NCI-H2107 treated with DMSO at 0.1 percent for 48 hours (cell line): ENCODE data around the gene JAGN1.
"Not testable (repeated sequence)": the region's sequence is repeated elsewhere in the genome, so short reads cannot be mapped to it uniquely, and the experiment has no call there.

Experiments used
- DNase-seq: peaks from one replicate; lab custom pipeline; 2025; ENCODE audit not compliant: unreplicated experiment; lab: John Stamatoyannopoulos, UW

The JAGN1 gene

DNA sequence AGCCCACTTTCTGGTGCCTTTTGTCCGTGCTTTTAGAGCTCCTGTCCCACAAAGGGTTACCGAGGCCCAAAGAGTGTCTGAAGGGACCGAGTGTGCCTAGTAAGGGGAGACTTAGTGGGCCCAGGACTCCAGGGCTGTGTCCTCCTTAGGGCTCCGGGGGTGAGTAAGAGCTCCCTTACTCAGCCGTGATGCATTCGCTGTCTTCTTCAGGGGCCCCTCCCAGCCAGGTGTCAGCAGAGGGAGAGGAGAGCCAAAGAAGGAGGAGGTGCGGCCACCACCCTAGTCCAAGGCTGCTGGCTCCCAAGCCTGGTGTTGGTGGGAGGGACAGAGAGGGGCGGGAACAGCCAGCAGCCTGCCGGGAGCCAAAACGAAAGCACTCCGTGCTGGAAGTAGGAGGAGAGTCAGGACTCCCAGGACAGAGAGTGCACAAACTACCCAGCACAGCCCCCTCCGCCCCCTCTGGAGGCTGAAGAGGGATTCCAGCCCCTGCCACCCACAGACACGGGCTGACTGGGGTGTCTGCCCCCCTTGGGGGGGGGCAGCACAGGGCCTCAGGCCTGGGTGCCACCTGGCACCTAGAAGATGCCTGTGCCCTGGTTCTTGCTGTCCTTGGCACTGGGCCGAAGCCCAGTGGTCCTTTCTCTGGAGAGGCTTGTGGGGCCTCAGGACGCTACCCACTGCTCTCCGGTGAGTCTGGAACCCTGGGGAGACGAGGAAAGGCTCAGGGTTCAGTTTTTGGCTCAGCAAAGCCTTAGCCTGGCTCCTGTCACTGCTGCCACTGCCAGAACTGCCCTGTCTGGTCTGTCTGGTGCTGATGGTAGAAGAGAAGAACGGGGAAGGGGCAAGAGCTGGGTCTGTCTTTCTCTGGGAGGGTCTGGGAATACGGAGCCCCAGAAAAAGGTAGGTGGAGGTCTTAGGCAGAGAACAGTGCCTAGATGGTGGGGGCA, 26.6 kb downstream of the JAGN1 start, which contains the start of gene IL17RC:
TSS of gene IL17RC (plus strand) at position 365 of the 947 bp plus-strand sequence. CDS start at position 583, 218 bp downstream.
- DNase-seq = peak; percentile 38

DNA sequence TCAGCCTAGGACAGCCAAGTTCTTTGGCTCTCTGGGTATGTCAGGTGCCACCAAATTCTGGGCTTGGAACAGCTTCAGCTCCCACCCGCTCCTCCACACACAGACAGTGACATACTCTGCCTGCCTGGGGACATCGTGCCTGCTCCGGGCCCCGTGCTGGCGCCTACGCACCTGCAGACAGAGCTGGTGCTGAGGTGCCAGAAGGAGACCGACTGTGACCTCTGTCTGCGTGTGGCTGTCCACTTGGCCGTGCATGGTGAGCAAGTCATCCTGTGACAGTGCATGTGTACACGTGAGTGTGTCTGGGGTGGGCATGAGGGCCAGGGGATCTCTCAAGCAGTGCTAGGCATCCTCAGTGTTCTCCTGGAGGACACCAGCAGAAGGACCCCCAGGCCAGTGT, 27.4 kb downstream of the JAGN1 start:
- no peak for DNase-seq

DNA sequence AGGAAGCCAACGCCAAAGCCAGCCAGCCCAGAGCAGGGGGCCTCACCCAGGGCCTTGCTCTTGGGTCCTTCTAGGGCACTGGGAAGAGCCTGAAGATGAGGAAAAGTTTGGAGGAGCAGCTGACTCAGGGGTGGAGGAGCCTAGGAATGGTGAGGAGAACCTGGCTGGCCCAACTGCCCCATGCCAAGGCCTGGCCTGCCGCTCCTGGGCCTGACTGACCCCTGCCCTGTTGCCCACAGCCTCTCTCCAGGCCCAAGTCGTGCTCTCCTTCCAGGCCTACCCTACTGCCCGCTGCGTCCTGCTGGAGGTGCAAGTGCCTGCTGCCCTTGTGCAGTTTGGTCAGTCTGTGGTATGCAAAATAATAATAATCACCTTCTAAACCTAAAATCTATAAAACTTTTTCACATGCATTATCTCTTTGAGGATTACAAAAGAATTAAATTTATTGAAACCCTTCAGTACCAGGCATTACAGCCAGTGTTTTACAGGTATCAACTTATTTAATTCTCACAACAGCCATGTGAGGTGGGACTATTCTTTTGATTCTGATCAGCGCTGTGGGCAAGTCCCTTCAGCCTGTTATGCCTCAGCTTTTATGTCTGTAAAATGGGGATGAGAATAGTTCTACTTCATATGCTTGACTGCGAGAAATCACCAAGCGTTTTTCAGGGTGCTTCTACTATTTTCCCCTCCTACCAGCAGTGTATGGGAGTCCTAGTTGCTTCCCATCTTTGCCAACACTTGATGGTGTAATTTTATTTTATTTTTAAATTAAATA, 28.0 kb downstream of the JAGN1 start:
- no peak for DNase-seq

DNA sequence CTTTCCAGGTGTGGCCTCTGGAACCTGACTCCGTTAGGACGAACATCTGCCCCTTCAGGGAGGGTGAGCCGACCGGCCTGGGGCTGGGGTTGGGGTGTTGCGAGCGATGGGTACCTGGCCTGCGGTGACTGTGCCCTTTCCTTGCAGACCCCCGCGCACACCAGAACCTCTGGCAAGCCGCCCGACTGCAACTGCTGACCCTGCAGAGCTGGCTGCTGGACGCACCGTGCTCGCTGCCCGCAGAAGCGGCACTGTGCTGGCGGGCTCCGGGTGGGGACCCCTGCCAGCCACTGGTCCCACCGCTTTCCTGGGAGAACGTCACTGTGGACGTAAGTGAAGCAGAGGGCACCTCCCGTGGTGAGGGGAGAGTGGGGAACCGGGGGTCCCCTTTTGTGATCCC, 37.7 kb downstream of the JAGN1 start:
- DNase-seq = no peak

DNA sequence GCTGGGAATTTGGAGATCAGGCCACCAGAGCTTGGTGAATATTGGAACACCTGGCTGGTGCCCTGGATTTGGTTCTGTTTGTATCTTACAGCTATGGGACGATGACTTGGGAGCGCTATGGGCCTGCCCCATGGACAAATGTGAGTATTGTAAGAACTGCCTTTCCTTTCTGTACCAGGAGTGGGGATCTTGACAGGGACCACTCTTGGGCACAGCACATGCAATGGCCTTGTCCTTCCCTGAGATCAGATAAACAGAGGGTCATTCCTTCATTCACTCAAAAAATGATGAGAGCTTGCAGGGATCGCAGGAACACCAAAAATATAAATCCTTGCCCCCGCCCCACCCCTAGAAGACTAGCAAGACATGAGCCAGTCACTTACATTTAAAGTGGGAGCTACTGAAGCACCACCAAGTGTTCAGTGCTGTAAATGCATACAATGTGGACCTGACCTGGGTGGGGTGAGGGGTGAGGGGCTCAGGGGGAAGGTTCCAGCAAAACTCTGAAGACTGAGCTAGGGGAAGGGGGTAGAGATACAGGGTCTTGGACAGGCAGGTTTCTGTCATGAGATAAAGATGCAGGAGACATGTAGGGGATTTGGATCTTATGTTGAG, 40.5 kb downstream of the JAGN1 start:
- DNase-seq = no peak

DNA sequence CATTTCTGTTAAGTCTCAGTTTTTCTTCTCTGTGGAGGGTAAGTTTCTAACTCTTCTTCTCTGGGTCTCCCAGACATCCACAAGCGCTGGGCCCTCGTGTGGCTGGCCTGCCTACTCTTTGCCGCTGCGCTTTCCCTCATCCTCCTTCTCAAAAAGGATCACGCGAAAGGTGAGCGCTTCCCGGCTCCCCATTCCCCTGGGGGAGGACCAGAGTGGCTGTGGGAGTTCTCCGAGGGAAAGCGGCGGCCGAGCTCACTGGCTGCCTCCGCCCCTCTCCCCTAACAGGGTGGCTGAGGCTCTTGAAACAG, 42.1 kb downstream of the JAGN1 start:
- no peak for DNase-seq

DNA sequence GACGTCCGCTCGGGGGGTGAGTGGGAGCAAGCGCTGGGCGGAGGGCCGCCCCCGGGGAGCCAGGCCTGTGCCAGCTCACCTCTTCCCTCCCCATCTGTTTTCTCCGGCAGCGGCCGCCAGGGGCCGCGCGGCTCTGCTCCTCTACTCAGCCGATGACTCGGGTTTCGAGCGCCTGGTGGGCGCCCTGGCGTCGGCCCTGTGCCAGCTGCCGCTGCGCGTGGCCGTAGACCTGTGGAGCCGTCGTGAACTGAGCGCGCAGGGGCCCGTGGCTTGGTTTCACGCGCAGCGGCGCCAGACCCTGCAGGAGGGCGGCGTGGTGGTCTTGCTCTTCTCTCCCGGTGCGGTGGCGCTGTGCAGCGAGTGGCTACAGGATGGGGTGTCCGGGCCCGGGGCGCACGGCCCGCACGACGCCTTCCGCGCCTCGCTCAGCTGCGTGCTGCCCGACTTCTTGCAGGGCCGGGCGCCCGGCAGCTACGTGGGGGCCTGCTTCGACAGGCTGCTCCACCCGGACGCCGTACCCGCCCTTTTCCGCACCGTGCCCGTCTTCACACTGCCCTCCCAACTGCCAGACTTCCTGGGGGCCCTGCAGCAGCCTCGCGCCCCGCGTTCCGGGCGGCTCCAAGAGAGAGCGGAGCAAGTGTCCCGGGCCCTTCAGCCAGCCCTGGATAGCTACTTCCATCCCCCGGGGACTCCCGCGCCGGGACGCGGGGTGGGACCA, 42.6 kb downstream of the JAGN1 start:
- peak; percentile 40 for DNase-seq

DNA sequence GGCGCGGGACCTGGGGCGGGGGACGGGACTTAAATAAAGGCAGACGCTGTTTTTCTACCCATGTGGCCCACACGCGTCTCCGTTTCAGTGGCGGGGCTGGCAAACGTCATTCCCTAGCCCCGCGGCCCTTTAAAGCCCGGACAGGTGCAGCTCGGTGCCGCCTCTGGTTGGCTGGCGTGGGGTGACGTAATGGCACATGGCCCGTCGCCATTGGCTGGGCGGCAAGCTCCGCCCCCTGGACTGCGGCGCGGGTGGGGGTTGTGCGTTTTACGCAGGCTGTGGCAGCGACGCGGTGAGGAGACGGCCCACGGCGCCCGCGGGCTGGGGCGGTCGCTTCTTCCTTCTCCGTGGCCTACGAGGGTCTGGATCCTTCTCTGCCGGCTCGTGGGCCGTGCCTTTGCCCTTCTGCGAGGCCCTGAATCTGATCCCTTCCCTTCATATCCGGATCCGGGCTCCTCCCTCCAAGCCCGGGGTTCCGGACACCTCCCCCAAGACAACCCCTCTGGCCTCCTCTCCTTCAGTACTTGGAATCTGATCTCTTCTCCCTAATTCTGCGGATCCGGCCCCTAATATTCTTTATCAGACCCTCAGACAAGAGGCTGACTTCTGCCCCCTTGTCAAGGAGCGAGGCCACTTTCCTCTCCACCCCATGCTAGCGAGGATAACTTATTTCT, 43.3 kb downstream of the JAGN1 start, which contains the start of gene CRELD1:
TSS of gene CRELD1 (plus strand) at position 274 of the 674 bp plus-strand sequence. CDS start 605 bp downstream, outside the sequence.
- DNase-seq = peak; percentile 72

DNA sequence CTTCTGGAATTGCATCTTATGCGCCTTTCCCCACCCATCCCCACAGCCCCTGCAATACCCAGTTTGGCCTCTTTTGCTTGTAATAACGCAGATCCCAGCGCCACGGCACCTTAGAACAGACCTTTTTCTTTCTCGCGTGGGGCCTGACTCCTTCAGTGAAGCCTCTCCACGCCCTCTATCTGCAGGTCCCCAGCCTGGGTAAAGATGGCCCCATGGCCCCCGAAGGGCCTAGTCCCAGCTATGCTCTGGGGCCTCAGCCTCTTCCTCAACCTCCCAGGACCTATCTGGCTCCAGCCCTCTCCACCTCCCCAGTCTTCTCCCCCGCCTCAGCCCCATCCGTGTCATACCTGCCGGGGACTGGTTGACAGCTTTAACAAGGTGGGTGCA, 43.8 kb downstream of the JAGN1 start:
- no peak for DNase-seq

DNA sequence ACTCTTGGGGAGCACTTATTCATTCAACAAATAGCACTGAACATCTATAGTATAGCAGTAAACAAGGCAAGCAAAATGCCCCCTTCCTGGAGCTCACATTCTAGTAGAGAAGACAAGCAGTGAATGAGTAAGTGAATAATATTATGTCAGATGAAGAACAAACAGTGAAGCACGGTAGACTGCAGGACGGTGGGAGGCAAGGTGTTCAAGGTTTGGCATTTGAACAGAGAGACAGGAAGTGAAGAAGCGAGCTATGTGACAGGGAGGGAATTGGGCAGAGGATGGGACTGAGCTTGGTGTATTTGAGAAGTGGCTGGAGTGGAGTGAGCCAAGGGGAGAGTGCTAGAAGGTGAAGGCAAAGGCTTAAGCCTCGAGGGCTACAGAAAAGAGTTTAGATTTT, 44.6 kb downstream of the JAGN1 start:
- no peak for DNase-seq

DNA sequence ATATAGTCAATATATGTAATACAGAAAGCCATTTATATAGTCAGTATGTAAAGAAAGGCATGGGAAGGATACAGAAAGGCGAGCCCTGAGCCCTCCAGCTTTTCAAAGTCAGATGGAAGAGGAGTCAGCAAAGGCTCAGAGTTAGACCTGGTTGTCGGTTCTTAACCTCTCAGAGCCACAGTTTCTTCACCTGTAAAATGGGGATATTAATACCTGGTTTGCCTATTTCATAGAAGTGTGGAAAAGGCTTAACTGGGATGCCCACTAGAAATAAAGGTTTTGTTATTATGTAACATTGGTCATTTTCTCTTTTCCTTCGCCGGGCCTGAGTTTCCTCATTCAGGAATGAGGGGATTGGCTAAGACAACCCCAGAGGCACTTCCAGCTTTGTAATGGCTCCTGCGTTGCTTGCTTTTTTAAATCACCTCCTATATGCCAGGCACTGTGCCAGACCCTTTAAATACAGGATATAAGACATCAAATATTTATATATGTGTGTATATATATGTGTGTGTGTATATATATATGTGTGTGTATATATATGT, 45.6 kb downstream of the JAGN1 start:
- no peak for DNase-seq

DNA sequence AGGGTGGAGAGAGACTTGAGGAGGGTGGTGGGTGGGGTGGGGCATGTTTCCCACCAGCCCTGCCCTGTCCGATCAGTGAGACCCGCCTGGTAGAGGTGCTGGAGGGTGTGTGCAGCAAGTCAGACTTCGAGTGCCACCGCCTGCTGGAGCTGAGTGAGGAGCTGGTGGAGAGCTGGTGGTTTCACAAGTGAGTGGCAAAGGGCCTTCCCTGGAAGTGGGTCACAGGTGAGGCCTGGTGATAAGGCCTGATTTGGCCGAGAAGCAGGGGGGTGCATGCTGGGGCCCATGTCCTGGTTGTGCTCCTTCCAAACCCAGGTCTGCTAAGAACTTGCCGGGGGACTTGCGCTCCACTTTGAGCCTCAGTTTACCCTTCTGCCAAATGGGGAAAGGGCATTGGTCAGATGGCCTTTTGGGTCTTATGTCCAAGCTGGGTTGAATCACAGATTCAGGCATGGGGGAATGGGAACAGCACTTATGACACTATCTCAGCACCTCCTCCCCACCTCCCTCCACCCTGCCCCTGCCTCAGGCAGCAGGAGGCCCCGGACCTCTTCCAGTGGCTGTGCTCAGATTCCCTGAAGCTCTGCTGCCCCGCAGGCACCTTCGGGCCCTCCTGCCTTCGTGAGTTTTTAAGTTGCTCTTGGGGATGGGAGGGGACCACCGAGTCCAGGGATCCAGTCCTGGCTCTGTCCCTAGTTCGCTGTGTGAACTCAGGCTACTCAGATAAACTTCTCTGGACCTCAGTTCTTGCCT, 47.3 kb downstream of the JAGN1 start:
- no peak for DNase-seq

DNA sequence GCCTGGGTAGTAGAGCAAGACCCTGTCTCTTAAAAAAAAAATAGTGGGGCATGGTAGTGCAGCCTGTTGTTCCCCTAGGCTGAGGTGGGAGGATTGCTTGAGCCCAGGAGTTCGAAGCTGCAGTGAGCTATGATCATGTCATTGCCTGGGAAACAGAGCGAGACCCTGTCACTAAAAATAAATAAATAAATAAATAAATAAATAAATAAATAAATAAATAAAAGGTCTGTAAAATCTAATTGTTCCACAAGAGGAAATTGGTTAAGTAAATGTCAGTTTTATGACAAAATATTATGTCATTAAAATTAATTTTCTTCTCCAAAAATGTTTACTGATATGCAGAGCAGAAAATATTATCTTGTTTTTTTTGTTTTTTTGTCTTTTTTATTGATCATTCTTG, 48.6 kb downstream of the JAGN1 start:
- DNase-seq = no peak

DNA sequence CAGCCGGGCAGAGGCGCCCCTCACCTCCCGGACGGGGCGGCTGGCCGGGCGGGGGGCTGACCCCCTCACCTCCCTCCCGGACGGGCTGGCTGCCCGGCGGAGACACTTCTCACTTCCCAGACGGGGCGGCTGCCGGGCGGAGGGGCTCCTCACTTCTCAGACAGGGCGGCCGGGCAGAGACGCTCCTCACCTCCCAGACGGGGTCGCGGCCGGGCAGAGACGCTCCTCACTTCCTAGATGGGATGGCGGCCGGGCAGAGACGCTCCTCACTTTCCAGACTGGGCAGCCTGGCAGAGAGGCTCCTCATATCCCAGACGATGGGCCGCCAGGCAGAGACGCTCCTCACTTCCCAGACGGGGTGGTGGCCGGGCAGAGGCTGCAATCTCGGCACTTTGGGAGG, 49.5 kb downstream of the JAGN1 start:
- DNase-seq = not testable (repeated sequence)

DNA sequence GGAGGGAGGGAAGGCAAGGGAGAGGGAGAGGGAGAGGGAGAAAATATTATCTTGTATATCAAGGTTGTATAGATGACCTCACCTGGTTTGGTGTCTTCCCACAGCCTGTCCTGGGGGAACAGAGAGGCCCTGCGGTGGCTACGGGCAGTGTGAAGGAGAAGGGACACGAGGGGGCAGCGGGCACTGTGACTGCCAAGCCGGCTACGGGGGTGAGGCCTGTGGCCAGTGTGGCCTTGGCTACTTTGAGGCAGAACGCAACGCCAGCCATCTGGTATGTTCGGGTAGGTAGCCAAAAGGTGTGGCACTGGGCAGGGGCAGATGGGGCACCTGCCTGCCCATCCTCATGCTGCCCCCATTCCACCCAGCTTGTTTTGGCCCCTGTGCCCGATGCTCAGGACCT, 50.3 kb downstream of the JAGN1 start:
- DNase-seq = no peak

DNA sequence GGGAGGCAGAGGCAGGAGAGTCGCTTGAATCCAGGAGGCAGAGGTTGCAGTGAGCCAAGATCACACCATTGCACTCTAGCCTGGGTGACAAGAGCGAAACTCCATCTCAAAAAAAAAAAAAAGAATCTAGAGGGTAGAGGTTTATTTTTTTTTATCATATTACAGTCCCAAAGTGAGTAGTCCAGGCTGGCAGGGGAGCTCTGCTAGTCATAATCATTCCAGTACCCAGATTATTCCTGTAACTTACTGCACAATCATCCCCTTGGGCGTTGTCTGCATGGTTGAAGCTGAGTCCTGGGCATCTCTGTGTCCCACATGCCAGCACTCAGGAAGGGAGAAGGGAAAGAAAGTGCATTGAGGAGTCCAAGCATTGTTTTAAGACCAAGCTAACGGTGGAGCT, 51.8 kb downstream of the JAGN1 start:
- DNase-seq = no peak

DNA sequence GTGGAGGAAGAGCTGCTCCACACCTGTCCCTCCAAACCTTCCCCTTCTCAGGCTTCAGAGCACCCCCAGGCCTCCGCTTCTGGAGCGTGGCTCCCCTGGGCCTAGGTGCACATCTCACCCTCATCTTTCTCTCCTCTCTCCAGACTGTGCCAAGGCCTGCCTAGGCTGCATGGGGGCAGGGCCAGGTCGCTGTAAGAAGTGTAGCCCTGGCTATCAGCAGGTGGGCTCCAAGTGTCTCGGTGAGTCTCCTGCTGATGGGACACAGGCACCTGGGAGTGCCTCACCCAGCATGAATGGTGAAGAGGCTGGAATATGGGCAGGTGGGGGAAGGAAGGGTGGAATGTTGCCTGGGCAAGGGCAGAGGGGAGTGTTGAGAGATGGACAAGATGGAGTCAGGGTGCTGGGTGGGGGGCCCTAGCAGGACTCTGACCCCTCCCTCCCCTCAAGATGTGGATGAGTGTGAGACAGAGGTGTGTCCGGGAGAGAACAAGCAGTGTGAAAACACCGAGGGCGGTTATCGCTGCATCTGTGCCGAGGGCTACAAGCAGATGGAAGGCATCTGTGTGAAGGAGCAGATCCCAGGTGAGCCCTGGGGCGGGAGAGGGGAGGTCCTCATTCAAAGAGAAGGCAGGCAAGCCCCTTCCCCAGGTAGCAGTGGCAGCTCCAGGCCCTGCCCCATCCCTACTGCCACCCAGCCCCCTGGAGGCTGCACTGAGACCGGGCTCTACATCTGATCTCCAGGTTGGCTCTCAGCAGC, 52.7 kb downstream of the JAGN1 start:
- no peak for DNase-seq
